Bronchial smooth muscle cell (primary cell): ENCODE results near the gene TIGD2. TPM values are rescaled to one million over a fixed set of nuclear protein-coding genes. Genes with fewer than 3 reads are reported as not detected.

Source experiments
- total RNA-seq: library from RNA; depleted of rRNA; stranded (reverse); fragments of >200 nt; gene quantifications from 2 replicates; pipeline ENCODE4 v1.2.1, GENCODE V29; 2014

Gene TIGD2
- total RNA-seq, result 2.7 and 8.4 TPM in 2 replicates

GRCh38 chr4:89110986-89111832, at the start of gene TIGD2:
Gene TIGD2 (plus strand): TSS chr4:89111533. CDS start chr4:89112975, 1,442 bp downstream.

Other genes starting within 250 kb of the TIGD2 start
- gene FAM13A, start 54.3 kb upstream of the TIGD2 start, total RNA-seq, result 16.8 and 21.6 TPM in 2 replicates
- under 0.01 TPM in 1 of 2 replicates, not detected in the other for gene GPRIN3, start 196.3 kb downstream of the TIGD2 start, total RNA-seq